Liver (tissue), 9 donors: ENCODE measurements around the gene SORL1. TPM values are rescaled to one million over a fixed set of nuclear protein-coding genes. Genes with fewer than 3 reads are reported as not detected.

Experiments
- DNase-seq: peaks from one replicate; pipeline ENCODE4 v3.0.0-alpha.2; 2017; ENCODE audit warnings: low spot score
- H3K27ac ChIP-seq, 2 donors: one replicate each; pipeline ENCODE4 v1.7.0; 2013; ENCODE audit warnings: inconsistent platforms in 2 of 2, low read length in 2 of 2, control low read depth in 1 of 2, low read depth in 1 of 2, mild to moderate bottlenecking in 1 of 2
- H3K27me3 ChIP-seq, 4 donors: one replicate each; pipeline versions ENCODE4 v1.6.1 to v1.7.0; 2013; ENCODE audit warnings: low read length in 3 of 4, inconsistent platforms in 1 of 4, mild to moderate bottlenecking in 1 of 4, moderate library complexity in 1 of 4; ENCODE audit not compliant: control insufficient read depth in 4 of 4, insufficient read depth in 4 of 4
- H3K36me3 ChIP-seq, 4 donors: one replicate each; pipeline versions ENCODE4 v1.6.1 to v1.7.0; 2013; ENCODE audit warnings: low read length in 3 of 4, mild to moderate bottlenecking in 3 of 4, low read depth in 1 of 4, moderate library complexity in 1 of 4; ENCODE audit not compliant: control insufficient read depth in 4 of 4, insufficient read depth in 3 of 4
- H3K4me1 ChIP-seq, 4 donors: one replicate each; pipeline versions ENCODE4 v1.6.1 to v1.7.0; 2013; ENCODE audit warnings: low read length in 3 of 4, mild to moderate bottlenecking in 3 of 4, moderate library complexity in 1 of 4; ENCODE audit not compliant: control insufficient read depth in 4 of 4, insufficient read depth in 4 of 4
- H3K4me3 ChIP-seq, 3 donors: one replicate each; pipeline versions ENCODE4 v1.6.1 to v1.7.0; 2013; ENCODE audit warnings: low read length in 3 of 3, control low read depth in 1 of 3, low read depth in 1 of 3, mild to moderate bottlenecking in 1 of 3
- H3K9ac ChIP-seq, 2 donors: one replicate each; pipeline ENCODE4 v1.7.0; 2013; ENCODE audit warnings: low read length in 2 of 2, mild to moderate bottlenecking in 2 of 2, moderate library complexity in 2 of 2, control low read depth in 1 of 2, low read depth in 1 of 2
- H3K9me3 ChIP-seq, 4 donors: one replicate each; pipeline versions ENCODE4 v1.6.1 to v1.7.0; 2013; ENCODE audit warnings: low read length in 3 of 4; ENCODE audit not compliant: control insufficient read depth in 4 of 4
- ATF3 ChIP-seq: IDR thresholded peaks from 2 replicates; pipeline ENCODE4 v1.6.1; 2016; ENCODE audit warnings: antibody characterized with exemption
- CTCF ChIP-seq: fragments of 150-350 bp; IDR thresholded peaks from 2 replicates; pipeline ENCODE4 v1.5.1; 2017; ENCODE audit warnings: improper control_type of control experiment, low read depth, low read length; ENCODE audit not compliant: missing input control
- EGR1 ChIP-seq, 2 donors: IDR thresholded peaks; 2 replicates each; pipeline ENCODE4 v1.6.1; 2016 to 2018; ENCODE audit warnings: antibody characterized with exemption in 2 of 2, low read depth in 2 of 2
- FOXA1 ChIP-seq: IDR thresholded peaks from 2 replicates; pipeline ENCODE4 v1.6.1; 2016; ENCODE audit warnings: antibody characterized with exemption
- FOXA2 ChIP-seq: IDR thresholded peaks from 2 replicates; pipeline ENCODE4 v1.6.1; 2016; ENCODE audit warnings: antibody characterized with exemption
- GABPA ChIP-seq, 2 donors: IDR thresholded peaks in 1 of 2; conservative IDR thresholded peaks in 1 of 2; 2 replicates each; pipeline ENCODE4 v1.6.1; 2016; ENCODE audit warnings: antibody characterized with exemption in 2 of 2, mild to moderate bottlenecking in 1 of 2, moderate library complexity in 1 of 2
- HNF4A ChIP-seq, 2 donors: conservative IDR thresholded peaks; 2 replicates each; pipeline ENCODE4 v1.6.1; 2016; ENCODE audit warnings: antibody characterized with exemption in 2 of 2, mild to moderate bottlenecking in 2 of 2
- HNF4G ChIP-seq: IDR thresholded peaks from 2 replicates; pipeline ENCODE4 v1.6.1; 2016; ENCODE audit warnings: antibody characterized with exemption
- JUND ChIP-seq, 2 donors: IDR thresholded peaks; 2 replicates each; pipeline ENCODE4 v1.6.1; 2016; ENCODE audit warnings: antibody characterized with exemption in 2 of 2
- MAX ChIP-seq: IDR thresholded peaks from 2 replicates; pipeline ENCODE4 v1.6.1; 2016; ENCODE audit warnings: antibody characterized with exemption
- NR2F2 ChIP-seq: IDR thresholded peaks from 2 replicates; pipeline ENCODE4 v1.6.1; 2016; ENCODE audit warnings: antibody characterized with exemption
- RAD21 ChIP-seq, 2 donors: IDR thresholded peaks; 2 replicates each; pipeline ENCODE4 v1.6.1; 2016; ENCODE audit warnings: antibody characterized with exemption in 2 of 2, mild to moderate bottlenecking in 2 of 2
- REST ChIP-seq: IDR thresholded peaks from 2 replicates; pipeline ENCODE4 v1.6.1; 2016; ENCODE audit warnings: antibody characterized with exemption, mild to moderate bottlenecking
- RXRA ChIP-seq, 2 donors: IDR thresholded peaks; 2 replicates each; pipeline ENCODE4 v1.6.1; 2017 to 2018; ENCODE audit warnings: antibody characterized with exemption in 2 of 2, mild to moderate bottlenecking in 1 of 2
- SP1 ChIP-seq: IDR thresholded peaks from 2 replicates; pipeline ENCODE4 v1.6.1; 2018; ENCODE audit warnings: antibody characterized with exemption, mild to moderate bottlenecking
- TAF1 ChIP-seq: conservative IDR thresholded peaks from 2 replicates; pipeline ENCODE4 v1.6.1; 2016; ENCODE audit warnings: antibody characterized with exemption, mild to moderate bottlenecking
- YY1 ChIP-seq: IDR thresholded peaks from 2 replicates; pipeline ENCODE4 v1.6.1; 2016; ENCODE audit warnings: antibody characterized with exemption, mild to moderate bottlenecking
- ZBTB33 ChIP-seq: IDR thresholded peaks from 2 replicates; pipeline ENCODE4 v1.6.1; 2016; ENCODE audit warnings: antibody characterized with exemption
- WGBS: extraction: QIAGEN DNeasy Blood & Tissue Kit; methylation state at CpG from one replicate; pipeline ENCODE4 v1.1.7; 2013; 5-methylcytosine and 5-hydroxymethylcytosine counted together
- polyA plus RNA-seq, 2 donors: library from polyadenylated mRNA; stranded (reverse) in 1 of 2; unstranded in 1 of 2; fragments of 200-250 nt in 1 of 2; fragments of >200 nt in 1 of 2; fragmentation: Nextera tagmentation in 1 of 2; extraction: Ambion mirVana in 1 of 2; gene quantifications; one replicate each; pipeline versions ENCODE4 v1.2.1 to v1.2.3, GENCODE V29; 2013 to 2015
- total RNA-seq, 2 donors: library from RNA; depleted of rRNA; stranded (reverse); fragments of >200 nt; gene quantifications; one replicate each; pipeline ENCODE4 v1.2.3, GENCODE V29; 2014
- donor health status: healthy.
- donor health status: healthy.
- donor health status: healthy.
- donor health status: healthy.
- donor health status: healthy.

SORL1 gene
- total and polyA plus RNA-seq, 4 donors = 14.6 to 124 (median 25.4) TPM

GRCh38 chr11:121645001-121645400 is 192.9 kb downstream of the SORL1 start:
- Histone ChIP-seq H3K36me3 (no peaks in the 10 kb centered on the region), H3K9me3 (no peaks in the 10 kb centered on the region), H3K9ac (no peak overlapping the region), H3K27ac (no peak overlapping the region), H3K27me3 (no peaks in the 10 kb centered on the region), H3K4me1 (no peaks in the 10 kb centered on the region), H3K4me3 (no peak overlapping the region)
- no peak for TF ChIP-seq REST
- TF ChIP-seq RXRA (IDR thresholded peaks at IDR 0.05) = no peak
- TF ChIP-seq ZBTB33 = no peak
- TF ChIP-seq TAF1 = no peak
- TF ChIP-seq HNF4A (conservative IDR thresholded peaks at IDR 0.05) = no peak
- TF ChIP-seq SP1 = no peak
- no peak for TF ChIP-seq HNF4G
- TF ChIP-seq FOXA2 = no peak
- no peak for TF ChIP-seq GABPA (IDR thresholded peaks at IDR 0.05 in 1 of 2, conservative IDR thresholded peaks at IDR 0.05 in 1 of 2)
- TF ChIP-seq MAX = no peak
- no peak for TF ChIP-seq JUND (IDR thresholded peaks at IDR 0.05)
- TF ChIP-seq NR2F2 = no peak
- no peak for TF ChIP-seq FOXA1
- no peak for TF ChIP-seq CTCF
- TF ChIP-seq YY1 = no peak
- no peak for TF ChIP-seq EGR1 (IDR thresholded peaks at IDR 0.05; ENCODE audit: low read depth in 2 of 2)
- no peak for TF ChIP-seq ATF3
- no peak for TF ChIP-seq RAD21 (IDR thresholded peaks at IDR 0.05)
- no peak for DNase-seq
- WGBS = 90% methylated on average over 2 of the region's 2 CpGs
